GM18951 (cell line): ENCODE data around the gene H3-3A.

Experiments
- POLR2A ChIP-seq: IDR thresholded peaks from 4 replicates; pipeline ENCODE4 v1.6.1; 2011; ENCODE audit warnings: mild to moderate bottlenecking; ENCODE audit not compliant: insufficient read length, insufficient read depth; ENCODE audit errors: extremely low read depth
- in situ Hi-C: fragments of 300-500 bp; cut with MboI; formaldehyde crosslinking; loops from one replicate; pipeline ENCODE4 v1.12.0; 2022; ENCODE audit warnings: low sequenced_read_pairs, mixed read lengths, inconsistent platforms; ENCODE audit not compliant: unreplicated experiment

Gene H3-3A

GRCh38 chr1:226104671-226105121 is 42.2 kb downstream of the H3-3A start:
- TF ChIP-seq POLR2A: no peak
- in situ Hi-C loops: no loop called here

GRCh38 chr1:226107471-226108460 is 45.2 kb downstream of the H3-3A start:
- TF ChIP-seq POLR2A: no peak
- in situ Hi-C loops: no loop called here

GRCh38 chr1:226108935-226109828 is 46.7 kb downstream of the H3-3A start:
- in situ Hi-C loops: no loop called here
- TF ChIP-seq POLR2A: no peak

GRCh38 chr1:226109829-226110248 is 47.3 kb downstream of the H3-3A start:
- in situ Hi-C loops: no loop called here
- TF ChIP-seq POLR2A: peak; percentile 63

- TF ChIP-seq POLR2A: peak; percentile 79
- in situ Hi-C loops: no loop called here
Measured at GRCh38 chr1:226110249-226111097, 48.0 kb downstream of the H3-3A start.

GRCh38 chr1:226111098-226111882 is 48.8 kb downstream of the H3-3A start:
- no peak for TF ChIP-seq POLR2A
- in situ Hi-C loops: no loop called here

- in situ Hi-C loops: no loop called here
- no peak for TF ChIP-seq POLR2A
Measured at GRCh38 chr1:226111883-226112261, 49.4 kb downstream of the H3-3A start.

- in situ Hi-C loops: no loop called here
- TF ChIP-seq POLR2A: no peak
Measured at GRCh38 chr1:226112626-226113025, 50.1 kb downstream of the H3-3A start.

- in situ Hi-C loops: no loop called here
- no peak for TF ChIP-seq POLR2A
Measured at GRCh38 chr1:226116673-226117072, 54.2 kb downstream of the H3-3A start.

GRCh38 chr1:226117330-226117729 is 54.8 kb downstream of the H3-3A start:
- in situ Hi-C loops: no loop called here
- no peak for TF ChIP-seq POLR2A

GRCh38 chr1:226118357-226118756 is 55.8 kb downstream of the H3-3A start:
- in situ Hi-C loops: no loop called here
- TF ChIP-seq POLR2A: no peak

- in situ Hi-C loops: no loop called here
Measured at GRCh38 chr1:226119169-226119568, 56.7 kb downstream of the H3-3A start.

GRCh38 chr1:226120398-226120797 is 57.9 kb downstream of the H3-3A start:
- no peak for TF ChIP-seq POLR2A
- in situ Hi-C loops: no loop called here

More at GRCh38 chr1:226119169-226119568, 56.7 kb downstream of the H3-3A start:
- TF ChIP-seq POLR2A: no peak
